ENCODE data around the gene ATG7. TPM values are rescaled to one million over a fixed set of nuclear protein-coding genes. Genes with fewer than 3 reads are reported as not detected.
A peak's percentile ranks its signal among the peaks of the same experiment; 100 is the strongest.

The ATG7 gene
- total and polyA plus RNA-seq, 12 donors = 9.1 to 118 (median 40.0) TPM

- Histone ChIP-seq H3K9me3 (replicated peaks in 1 of 3) (no peaks in the 10 kb centered on the region), H3K4me1 (replicated peaks in 1 of 2) (peaks cover 0 to 17% of the 10 kb centered on the region in 2 donors), H3K4me3 (no peak overlapping the region), H3K27me3 (no peaks in the 10 kb centered on the region), H3K27ac (peak overlapping the region in 3 of 5 donors; percentile 9 to 35 (median 24)), H3K36me3 (replicated peaks in 1 of 2) (no peaks in the 10 kb centered on the region)
- intact Hi-C loops (cut with DNase I) = loop anchor here (5.0 to 10.0 kb wide), 3 partner anchors 272 to 425 kb away; no protein-coding TSS in a partner anchor
- WGBS, 4 donors = 51 to 59% (median 56%) methylated on average over 16 of the region's 16 CpGs
- DNase-seq = no peak
- TF ChIP-seq, protein P1, sequence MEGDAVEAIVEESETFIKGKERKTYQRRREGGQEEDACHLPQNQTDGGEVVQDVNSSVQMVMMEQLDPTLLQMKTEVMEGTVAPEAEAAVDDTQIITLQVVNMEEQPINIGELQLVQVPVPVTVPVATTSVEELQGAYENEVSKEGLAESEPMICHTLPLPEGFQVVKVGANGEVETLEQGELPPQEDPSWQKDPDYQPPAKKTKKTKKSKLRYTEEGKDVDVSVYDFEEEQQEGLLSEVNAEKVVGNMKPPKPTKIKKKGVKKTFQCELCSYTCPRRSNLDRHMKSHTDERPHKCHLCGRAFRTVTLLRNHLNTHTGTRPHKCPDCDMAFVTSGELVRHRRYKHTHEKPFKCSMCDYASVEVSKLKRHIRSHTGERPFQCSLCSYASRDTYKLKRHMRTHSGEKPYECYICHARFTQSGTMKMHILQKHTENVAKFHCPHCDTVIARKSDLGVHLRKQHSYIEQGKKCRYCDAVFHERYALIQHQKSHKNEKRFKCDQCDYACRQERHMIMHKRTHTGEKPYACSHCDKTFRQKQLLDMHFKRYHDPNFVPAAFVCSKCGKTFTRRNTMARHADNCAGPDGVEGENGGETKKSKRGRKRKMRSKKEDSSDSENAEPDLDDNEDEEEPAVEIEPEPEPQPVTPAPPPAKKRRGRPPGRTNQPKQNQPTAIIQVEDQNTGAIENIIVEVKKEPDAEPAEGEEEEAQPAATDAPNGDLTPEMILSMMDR (IDR thresholded peaks at IDR 0.05) = no peak
- no peak for TF ChIP-seq POLR2A (IDR thresholded peaks at IDR 0.05)
Measured at GRCh38 chr3:11379824-11380701, 107.9 kb downstream of the ATG7 start.

DNA sequence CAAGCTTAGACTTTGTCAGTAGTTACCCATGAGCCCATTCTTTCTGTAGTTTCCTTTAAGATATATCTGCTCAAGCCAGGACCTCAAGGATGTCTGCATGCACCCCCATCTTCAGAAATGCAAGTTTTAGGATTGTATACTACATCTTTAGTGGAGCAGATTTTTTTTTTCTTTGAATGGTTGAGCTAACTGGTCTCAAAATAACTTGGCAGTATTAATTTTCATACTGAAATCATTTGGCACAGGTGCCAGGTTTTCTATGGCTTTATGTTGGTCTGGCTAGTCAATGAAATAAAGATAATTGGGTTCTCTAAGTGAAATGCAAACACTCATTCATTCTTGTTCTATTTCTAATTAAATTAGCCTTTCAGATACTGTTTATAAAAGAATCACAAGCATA is 108.9 kb downstream of the ATG7 start:
- H3K4me1 ChIP-seq (replicated peaks in 1 of 2) = peaks cover 11 to 27% of the 10 kb centered on the region in 2 donors
- TF ChIP-seq, protein P1 (IDR thresholded peaks at IDR 0.05) = no peak
- DNase-seq = no peak
- H3K27me3 ChIP-seq = no peaks in the 10 kb centered on the region
- no peak overlapping the region for H3K4me3 ChIP-seq
- no peaks in the 10 kb centered on the region for H3K36me3 ChIP-seq (replicated peaks in 1 of 2)
- no peak overlapping the region for H3K27ac ChIP-seq
- intact Hi-C loops (cut with DNase I) = no loop called here
- no peaks in the 10 kb centered on the region for H3K9me3 ChIP-seq (replicated peaks in 1 of 3)

DNA sequence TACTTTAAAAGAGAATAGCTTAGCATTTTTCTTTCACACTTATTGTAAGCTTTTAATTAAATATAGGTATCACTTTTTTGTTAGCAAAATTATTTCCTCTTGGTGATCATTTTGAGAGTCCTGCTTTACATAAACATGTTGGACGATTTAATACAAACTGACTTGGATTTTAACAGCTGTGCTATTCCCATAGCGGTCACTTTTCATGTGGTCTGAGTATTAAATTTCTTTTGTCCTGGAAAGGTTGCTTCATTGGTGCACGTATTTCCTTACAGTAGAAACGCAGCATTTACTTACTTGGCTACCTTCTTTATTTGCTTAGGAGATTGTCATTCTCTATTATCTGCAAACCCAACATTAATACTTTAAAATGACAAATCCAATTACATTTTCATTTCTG is 109.4 kb downstream of the ATG7 start:
- H3K27me3 ChIP-seq = no peaks in the 10 kb centered on the region
- no peaks in the 10 kb centered on the region for H3K9me3 ChIP-seq (replicated peaks in 1 of 3)
- H3K36me3 ChIP-seq (replicated peaks in 1 of 2) = no peaks in the 10 kb centered on the region
- H3K4me1 ChIP-seq (replicated peaks in 1 of 2) = peaks cover 15 to 31% of the 10 kb centered on the region in 2 donors
- intact Hi-C loops (cut with DNase I) = no loop called here
- H3K4me3 ChIP-seq = no peak overlapping the region
- 86 to 93% (median 91%) methylated on average over 4 of the region's 4 CpGs for WGBS, 4 donors
- no peak for DNase-seq
- H3K27ac ChIP-seq = no peak overlapping the region
- TF ChIP-seq, protein P1 (IDR thresholded peaks at IDR 0.05) = no peak
- no peak for TF ChIP-seq POLR2A (IDR thresholded peaks at IDR 0.05)

- no peak overlapping the region for H3K4me3 ChIP-seq
- no peaks in the 10 kb centered on the region for H3K36me3 ChIP-seq (replicated peaks in 1 of 2)
- no peaks in the 10 kb centered on the region for H3K27me3 ChIP-seq
- no peaks in the 10 kb centered on the region for H3K9me3 ChIP-seq (replicated peaks in 1 of 3)
- intact Hi-C loops (cut with DNase I) = no loop called here
- no peak for DNase-seq
- TF ChIP-seq POLR2A (IDR thresholded peaks at IDR 0.05) = no peak
- TF ChIP-seq, protein P1 (IDR thresholded peaks at IDR 0.05) = no peak
- H3K4me1 ChIP-seq (replicated peaks in 1 of 2) = peaks cover 19 to 37% of the 10 kb centered on the region in 2 donors
- 88 to 92% (median 89%) methylated on average over 8 of the region's 8 CpGs for WGBS, 4 donors
- no peak overlapping the region for H3K27ac ChIP-seq
Measured at GRCh38 chr3:11382146-11382745, 110.0 kb downstream of the ATG7 start.
